Psoas muscle (tissue), 8 donors: ENCODE results near the gene RASSF1. TPM values are rescaled to one million over a fixed set of nuclear protein-coding genes. Genes with fewer than 3 reads are reported as not detected.

Experiments
- ATAC-seq, 4 donors: fragments of 200-7000 bp; cut with Tn5 transposase; one replicate each; pipeline ENCODE4 v1.9.1; 2020; ENCODE audit warnings: moderate library complexity in 3 of 4, mild to moderate bottlenecking in 2 of 4
- DNase-seq, 2 donors: peaks; one replicate each; pipeline ENCODE4 v3.0.0-alpha.2; 2020
- H3K27ac ChIP-seq: fragments of 200-600 bp; one replicate; pipeline ENCODE4 v1.8.0; 2022
- H3K27me3 ChIP-seq, 3 donors: fragments of 200-600 bp in 1 of 3; one replicate each; pipeline versions ENCODE4 v1.6.1 to v1.8.0; 2013 to 2022; ENCODE audit warnings: low read length in 2 of 3, mild to moderate bottlenecking in 2 of 3, moderate library complexity in 1 of 3; ENCODE audit not compliant: insufficient read depth in 3 of 3
- H3K36me3 ChIP-seq, 2 donors: fragments of 200-600 bp in 1 of 2; one replicate each; pipeline versions ENCODE4 v1.6.1 to v1.8.0; 2013 to 2022; ENCODE audit warnings: low read depth in 1 of 2, mild to moderate bottlenecking in 1 of 2, moderate library complexity in 1 of 2; ENCODE audit not compliant: insufficient read depth in 1 of 2
- H3K4me1 ChIP-seq: fragments of 200-600 bp; one replicate; pipeline ENCODE4 v1.8.0; 2022
- H3K4me3 ChIP-seq: fragments of 200-600 bp; one replicate; pipeline ENCODE4 v1.8.0; 2022; ENCODE audit warnings: mild to moderate bottlenecking
- H3K9me3 ChIP-seq: fragments of 200-600 bp; one replicate; pipeline ENCODE4 v1.8.0; 2022
- WGBS, 3 donors: extraction: QIAGEN DNeasy Blood & Tissue Kit; methylation state at CpG; one replicate each; pipeline versions ENCODE4 v1.1.6 to v1.1.7; 2013; 5-methylcytosine and 5-hydroxymethylcytosine counted together
- intact Hi-C, 2 donors: fragments of 100-400 bp; cut with DNase I; formaldehyde crosslinking; loops; one replicate each; pipeline versions ENCODE4 v1.11.0 to v1.14.2; 2022
- polyA plus RNA-seq, 3 donors: library from polyadenylated mRNA; stranded (reverse); fragments of 200-250 nt; gene quantifications; one replicate each; pipeline ENCODE4 v1.2.3, GENCODE V29; 2013
- total RNA-seq, 4 donors: library from RNA; stranded (reverse); fragmentation: NEBNext Ultra II Directional in 2 of 4; extraction: Animal tissue kit (Norgen Biotek cat#: 25700) in 2 of 4; gene quantifications; one replicate each; pipeline versions ENCODE4 v1.2.1 to v1.2.4, GENCODE V29; 2021 to 2023
- TF ChIP-seq, protein P1 (sequence below): fragments of 200-600 bp; IDR thresholded peaks from one replicate; pipeline ENCODE4 v1.8.0; 2022; ENCODE audit warnings: antibody characterized with exemption
- donor health status: healthy with polysubstance abuse.
- donor health status: DM: no; HTN: no; CAD: no; lungs with moderate emphysema.
- donor health status: Bipolar disorder and iron deficiency.
- donor health status: healthy.
- donor health status: DM: yes; HTN: yes; CAD: no.
- donor health status: DM: no; HTN: no; CAD: no.
- donor health status: DM: no; HTN: no; CAD: no.
- donor health status: DM: yes; HTN: yes; CAD: no.

RASSF1 gene
- total and polyA plus RNA-seq, 7 donors = 10.1 to 84.5 (median 24.2) TPM

DNA sequence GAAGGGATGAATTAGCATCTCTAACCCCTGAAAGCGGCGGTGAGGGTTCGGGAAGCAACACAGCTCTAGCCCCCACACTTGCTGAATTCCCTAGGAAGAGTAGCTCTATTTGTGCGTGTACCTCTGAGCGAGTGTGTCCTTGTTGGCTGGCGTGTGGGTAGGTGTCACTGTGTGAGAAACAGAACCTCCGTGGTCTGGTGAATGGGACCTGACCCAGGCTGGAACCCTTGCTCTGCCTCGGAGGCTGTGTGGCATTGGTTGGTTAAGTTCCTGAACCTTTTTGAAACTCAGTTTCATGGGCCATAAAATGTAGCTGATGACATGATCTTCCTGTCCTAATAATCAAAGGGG, 19.1 kb upstream of the RASSF1 start:
- WGBS, 3 donors = 25 to 29% (median 28%) methylated on average over 8 of the region's 8 CpGs

DNA sequence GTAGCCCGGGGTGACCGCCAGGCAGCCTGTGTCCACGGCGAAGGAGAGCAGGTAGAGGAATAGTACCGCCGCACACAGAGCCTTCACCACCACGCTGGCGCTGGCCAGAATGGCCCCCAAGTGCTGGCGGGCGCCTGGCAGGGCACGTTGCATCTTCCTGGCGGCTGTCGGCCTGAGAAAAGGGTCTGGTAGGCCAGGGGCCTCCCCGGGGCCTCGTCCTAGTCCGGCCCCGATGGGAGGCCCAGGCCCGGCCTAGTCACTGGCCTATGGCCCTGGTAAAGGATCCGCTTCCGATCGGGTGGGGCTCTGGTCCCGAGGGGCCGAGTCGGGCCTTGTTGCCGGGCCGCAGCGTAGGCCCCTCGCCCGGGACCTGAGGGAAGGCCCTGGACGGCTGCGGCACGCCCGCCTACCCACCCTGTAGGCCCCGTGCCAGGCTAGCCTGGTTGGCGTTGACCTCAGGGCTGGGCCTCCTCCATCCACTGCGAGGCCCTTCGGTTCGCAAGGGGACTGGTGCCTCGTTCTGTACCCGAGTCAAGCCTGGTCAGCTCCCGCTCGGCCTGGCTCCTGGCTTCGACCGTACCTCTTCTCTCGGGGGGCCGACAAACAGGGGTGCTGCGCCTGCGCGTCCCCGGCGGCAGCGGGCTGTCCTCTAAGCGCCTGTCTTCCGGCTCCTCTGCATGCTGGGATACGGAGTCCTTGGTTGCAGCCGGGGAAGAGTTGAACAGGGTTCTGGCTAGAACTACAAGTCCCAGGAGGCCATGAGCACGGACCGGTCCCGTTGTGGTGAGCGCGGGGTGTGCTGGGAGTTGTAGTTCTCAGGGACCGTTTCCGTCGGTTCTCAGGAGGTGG, 18.5 kb upstream of the RASSF1 start, which contains the start of gene TMEM115:
Gene TMEM115, minus strand, starts transcription at position 611 of the 849 bp plus-strand sequence. Its CDS starts 458 bp downstream, at position 153.
- peak; percentile 96 to 98 for DNase-seq
- TF ChIP-seq, protein P1, sequence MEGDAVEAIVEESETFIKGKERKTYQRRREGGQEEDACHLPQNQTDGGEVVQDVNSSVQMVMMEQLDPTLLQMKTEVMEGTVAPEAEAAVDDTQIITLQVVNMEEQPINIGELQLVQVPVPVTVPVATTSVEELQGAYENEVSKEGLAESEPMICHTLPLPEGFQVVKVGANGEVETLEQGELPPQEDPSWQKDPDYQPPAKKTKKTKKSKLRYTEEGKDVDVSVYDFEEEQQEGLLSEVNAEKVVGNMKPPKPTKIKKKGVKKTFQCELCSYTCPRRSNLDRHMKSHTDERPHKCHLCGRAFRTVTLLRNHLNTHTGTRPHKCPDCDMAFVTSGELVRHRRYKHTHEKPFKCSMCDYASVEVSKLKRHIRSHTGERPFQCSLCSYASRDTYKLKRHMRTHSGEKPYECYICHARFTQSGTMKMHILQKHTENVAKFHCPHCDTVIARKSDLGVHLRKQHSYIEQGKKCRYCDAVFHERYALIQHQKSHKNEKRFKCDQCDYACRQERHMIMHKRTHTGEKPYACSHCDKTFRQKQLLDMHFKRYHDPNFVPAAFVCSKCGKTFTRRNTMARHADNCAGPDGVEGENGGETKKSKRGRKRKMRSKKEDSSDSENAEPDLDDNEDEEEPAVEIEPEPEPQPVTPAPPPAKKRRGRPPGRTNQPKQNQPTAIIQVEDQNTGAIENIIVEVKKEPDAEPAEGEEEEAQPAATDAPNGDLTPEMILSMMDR = no peak
- Histone ChIP-seq H3K4me3 (peak within 1 kb of the TSS; percentile 82), H3K4me1 (peaks cover 37% of the 10 kb centered on the region), H3K27me3 (no peaks in the 10 kb centered on the region), H3K27ac (peak within 1 kb of the TSS; percentile 95), H3K9me3 (no peaks in the 10 kb centered on the region), H3K36me3 (peaks cover 0 to 31% of the 10 kb centered on the region in 2 donors)
- intact Hi-C loops = no loop called here
- 0 to 1% (median 1%) methylated on average over 53 to 64 of the region's 64 CpGs for WGBS, 3 donors
- peak; percentile 96 to 98 (median 96) for ATAC-seq

More for the DNA sequence above, 19.1 kb upstream of the RASSF1 start:
- Histone ChIP-seq H3K4me3 (peak overlapping the region; percentile 82), H3K27me3 (no peaks in the 10 kb centered on the region), H3K9me3 (no peaks in the 10 kb centered on the region), H3K4me1 (peaks cover 37% of the 10 kb centered on the region), H3K36me3 (peaks cover 0 to 25% of the 10 kb centered on the region in 2 donors), H3K27ac (peak overlapping the region; percentile 36)
- TF ChIP-seq, protein P1 = no peak
- ATAC-seq (peak in 2 of 4 donors; percentile 1 to 3), DNase-seq (no peak)
- intact Hi-C loops = no loop called here

DNA sequence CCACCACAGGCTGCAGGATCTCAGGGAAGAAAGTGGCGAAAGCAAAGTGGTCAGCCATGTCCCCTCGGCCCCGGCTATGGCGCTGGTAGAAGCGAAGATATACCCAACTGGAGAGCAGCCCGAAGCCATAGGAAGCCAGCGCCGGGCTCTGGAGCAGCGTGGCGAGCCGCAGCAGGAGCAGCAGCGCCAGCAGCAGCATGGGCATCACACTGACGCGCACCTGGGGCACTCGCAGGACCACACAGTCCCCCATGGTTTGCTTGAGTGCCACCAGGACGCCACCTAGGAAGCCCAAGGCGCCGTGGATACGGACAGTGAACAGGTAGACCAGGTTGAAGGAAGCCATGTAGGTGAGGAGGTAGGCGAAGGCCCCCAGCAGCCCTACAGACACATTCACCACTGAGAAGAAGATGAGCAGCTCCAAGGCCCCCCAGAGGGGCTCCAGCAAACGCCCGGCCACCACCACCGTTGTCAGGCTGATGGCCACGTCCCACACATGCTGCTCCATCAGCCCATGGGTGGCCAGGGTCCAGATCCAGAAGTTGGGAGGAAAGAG, 17.8 kb upstream of the RASSF1 start:
- Histone ChIP-seq H3K4me1 (peaks cover 44% of the 10 kb centered on the region), H3K27me3 (no peaks in the 10 kb centered on the region), H3K27ac (peak overlapping the region; percentile 95), H3K9me3 (no peaks in the 10 kb centered on the region), H3K36me3 (peaks cover 4 to 38% of the 10 kb centered on the region in 2 donors), H3K4me3 (peak overlapping the region; percentile 82)
- no peak for DNase-seq
- no peak for ATAC-seq
- TF ChIP-seq, protein P1 = no peak
- 39 to 45% (median 41%) methylated on average over 23 to 24 of the region's 24 CpGs for WGBS, 3 donors
- intact Hi-C loops = no loop called here

DNA sequence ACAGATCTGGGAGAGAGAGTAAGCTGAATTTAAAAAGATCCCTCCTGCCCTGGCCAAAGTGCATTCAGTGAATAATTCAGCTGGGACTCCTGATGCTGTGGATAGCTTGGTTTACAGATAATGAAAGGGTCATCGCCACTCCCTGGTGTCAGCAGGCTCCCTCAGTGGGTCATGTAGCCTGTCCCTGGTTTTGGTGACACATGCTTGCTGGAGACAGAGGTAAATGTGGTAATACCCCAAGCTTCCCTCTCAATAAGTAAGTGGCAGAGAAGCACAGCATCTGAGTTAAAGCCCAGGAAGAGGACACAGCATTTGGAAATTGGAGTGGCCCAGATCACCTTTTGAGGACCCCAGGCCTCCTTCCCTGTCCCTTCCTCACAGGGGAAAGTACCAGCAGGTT, 16.8 kb upstream of the RASSF1 start:
- peak overlapping the region; percentile 95 for H3K27ac ChIP-seq
- DNase-seq (no peak), ATAC-seq (no peak)
- TF ChIP-seq, protein P1 = no peak
- H3K27me3 ChIP-seq = no peaks in the 10 kb centered on the region
- WGBS, 3 donors = 41 to 90% (median 53%) methylated on average over 1 of the region's 1 CpG
- H3K9me3 ChIP-seq = no peaks in the 10 kb centered on the region
- H3K4me1 ChIP-seq = peaks cover 46% of the 10 kb centered on the region
- intact Hi-C loops = no loop called here
- peak overlapping the region; percentile 82 for H3K4me3 ChIP-seq
- peaks cover 5 to 47% of the 10 kb centered on the region in 2 donors for H3K36me3 ChIP-seq
